ENCODE measurements around the gene MSANTD2.

MSANTD2 gene

DNA sequence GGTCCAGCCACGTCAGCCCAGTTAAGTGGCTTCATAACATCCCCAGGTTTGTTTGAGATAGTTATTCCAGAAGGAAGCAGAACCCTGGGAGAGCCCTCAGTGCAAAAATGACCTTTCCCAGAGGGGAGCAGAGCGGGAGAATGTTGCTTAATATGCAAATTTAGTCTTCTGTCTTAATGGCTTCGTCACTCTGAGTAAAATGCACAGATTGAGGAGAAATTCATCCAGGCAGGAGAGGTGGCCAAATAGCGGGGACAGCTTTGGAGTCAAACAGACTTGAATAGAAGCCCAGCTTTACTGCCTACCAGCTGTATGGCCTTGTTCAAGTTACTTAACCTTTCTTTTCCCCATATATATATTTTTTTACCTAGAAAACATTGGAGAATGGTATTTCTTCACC, 72.7 kb downstream of the MSANTD2 start:
- no peak for DNase-seq

DNA sequence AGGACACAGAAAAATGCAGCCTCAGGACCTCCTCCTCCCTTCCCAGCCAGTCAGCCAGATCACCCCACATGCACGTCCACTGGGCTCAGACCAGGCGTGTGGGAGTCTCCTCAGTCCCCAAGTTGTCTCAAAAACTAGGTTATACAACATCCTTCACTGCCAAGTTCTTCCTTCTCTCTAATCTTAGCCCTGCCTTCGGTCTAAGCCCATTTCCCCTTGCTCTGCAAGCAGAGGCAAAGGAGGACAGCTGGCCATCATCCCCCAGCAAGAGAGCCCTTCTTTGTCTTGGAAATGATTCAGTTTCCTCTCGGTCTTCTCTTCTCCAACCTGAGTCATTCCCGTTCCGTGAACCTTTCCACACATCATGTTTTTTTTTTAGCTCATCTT, 74.5 kb downstream of the MSANTD2 start:
- no peak for DNase-seq

DNA sequence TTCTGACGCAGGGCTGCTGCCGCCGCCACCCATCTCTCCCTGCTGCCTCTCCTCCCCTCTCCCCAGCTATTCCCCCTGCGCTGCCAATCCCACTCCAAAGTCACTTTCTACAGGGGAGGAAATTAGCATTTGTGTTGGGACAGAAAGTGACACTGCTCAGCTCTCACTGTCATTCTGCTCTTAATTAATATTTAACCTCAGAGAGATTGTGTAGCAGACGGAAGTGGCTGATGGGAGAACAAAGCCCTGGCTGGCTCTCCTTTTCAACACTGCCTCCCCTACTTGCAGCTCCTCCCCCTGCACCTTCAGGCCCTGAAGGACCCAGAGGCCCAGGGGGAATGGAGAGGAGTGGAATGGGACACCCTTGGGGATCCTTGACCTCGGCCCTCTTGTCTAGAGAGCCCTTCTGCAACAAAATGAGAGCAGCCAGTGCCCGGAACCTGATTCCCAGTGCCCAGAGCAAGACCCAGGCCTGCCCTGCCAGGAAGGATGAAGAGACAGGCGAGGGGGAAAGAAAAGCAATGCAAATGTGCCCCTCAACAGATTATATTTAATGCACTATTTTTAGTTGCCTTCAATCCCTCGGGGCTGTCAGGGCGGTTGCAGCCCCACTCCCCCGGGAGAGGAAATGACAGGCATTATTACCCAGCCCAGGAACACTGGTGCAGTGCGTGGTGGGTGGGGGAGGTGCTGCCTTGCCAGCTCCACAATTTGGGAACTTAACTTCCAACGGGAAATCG, 75.1 kb downstream of the MSANTD2 start:
- DNase-seq, result no peak

DNA sequence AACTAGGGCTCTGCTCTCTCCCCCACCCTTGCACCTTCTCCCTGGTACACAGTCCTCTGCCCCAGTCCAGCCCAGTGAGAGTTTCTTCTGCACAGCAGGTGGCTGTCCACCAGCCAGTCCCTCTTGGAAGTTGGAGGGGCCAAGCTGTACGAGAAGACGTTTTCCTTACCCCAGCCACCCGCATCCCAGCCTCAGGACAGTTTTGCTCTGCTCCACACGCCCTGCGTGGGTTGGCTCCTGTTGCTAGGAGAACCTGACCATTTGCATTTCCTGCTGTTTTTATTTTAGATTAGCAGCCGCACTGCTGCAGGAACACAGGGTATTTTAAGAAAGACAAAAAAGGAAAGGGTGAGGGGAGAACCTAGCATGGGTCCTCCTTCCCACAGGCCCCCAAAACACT, 78.0 kb downstream of the MSANTD2 start:
- no peak for DNase-seq

DNA sequence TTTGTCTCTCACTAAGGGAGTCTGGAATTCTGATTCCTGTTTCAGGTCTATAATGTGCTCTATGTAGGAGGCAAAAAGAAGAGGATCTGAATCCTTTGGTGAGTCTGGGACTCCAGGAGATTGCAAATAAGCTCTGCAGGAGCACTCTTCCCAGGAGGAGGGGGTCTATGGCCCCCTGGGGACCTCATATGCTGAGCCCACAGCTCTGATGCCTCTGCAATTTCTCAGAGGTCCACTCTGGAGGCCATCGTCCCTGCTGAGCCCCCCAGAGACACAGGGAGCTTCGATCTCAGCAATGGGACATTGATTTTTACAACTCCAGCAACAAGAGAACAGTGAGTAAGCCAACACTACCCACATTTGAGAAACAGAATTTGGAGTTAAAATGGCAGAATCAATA, 80.7 kb downstream of the MSANTD2 start:
- no peak for DNase-seq

DNA sequence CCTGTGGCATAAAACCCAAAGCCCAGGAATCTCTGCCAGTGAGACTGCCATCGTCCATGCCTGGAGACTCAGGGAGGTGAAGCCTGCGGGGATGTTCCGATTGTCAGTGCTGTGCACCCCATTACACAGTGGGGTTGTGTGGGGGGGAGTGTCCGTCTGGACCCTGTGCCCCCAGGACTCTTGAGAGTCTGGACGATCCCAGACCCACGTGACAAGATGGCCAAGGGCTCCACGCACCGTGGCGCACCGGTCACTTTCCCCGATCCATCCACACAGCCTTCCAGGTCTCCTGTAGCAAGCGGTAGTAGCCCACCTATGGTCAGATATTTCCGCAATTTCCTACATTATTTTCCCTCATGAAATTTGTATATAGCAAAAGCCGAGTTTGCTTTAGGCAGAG, 81.4 kb downstream of the MSANTD2 start:
- DNase-seq, result no peak

DNA sequence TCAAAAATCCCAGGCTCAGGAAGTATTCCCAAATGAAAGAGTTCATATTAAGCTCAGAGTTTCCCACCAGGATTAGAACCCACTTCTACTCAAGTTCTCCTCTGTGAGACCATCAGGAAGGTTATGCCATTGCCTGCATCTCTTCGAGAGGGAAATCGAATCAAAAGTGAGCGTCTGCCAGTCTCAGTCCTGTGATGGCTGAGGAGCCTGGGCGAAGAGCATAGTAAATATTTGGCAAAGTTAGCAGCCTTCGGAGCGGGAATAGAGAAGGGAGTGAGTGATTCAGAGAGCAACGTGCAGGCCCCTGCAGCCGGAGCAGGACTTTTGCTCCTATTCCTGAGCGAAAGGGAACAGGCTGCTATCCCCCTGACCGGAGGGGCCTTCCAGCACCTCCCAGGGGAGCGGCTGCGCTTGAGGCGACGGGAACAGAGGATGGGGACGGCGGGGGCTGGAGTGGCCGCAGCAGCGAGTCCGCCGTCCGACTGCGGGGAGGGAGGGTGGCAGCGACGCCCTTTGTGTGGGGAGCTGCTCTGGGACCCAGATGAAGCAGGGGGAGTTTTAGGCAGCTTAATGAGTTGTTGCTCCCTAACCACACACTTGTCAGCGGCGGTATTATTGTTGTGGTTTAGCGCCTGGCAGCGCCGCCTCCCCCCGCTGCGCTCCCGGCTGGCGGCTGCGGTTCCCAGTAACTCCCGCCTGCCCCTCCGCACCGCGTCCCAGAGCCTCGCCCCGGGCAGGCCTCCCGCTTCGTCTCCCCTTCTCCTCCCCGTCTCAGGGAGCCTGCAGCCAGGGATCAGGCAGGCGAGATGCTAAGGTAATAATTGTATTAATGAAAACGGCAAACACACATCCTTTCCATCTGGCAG, 82.2 kb downstream of the MSANTD2 start:
- no peak for DNase-seq

DNA sequence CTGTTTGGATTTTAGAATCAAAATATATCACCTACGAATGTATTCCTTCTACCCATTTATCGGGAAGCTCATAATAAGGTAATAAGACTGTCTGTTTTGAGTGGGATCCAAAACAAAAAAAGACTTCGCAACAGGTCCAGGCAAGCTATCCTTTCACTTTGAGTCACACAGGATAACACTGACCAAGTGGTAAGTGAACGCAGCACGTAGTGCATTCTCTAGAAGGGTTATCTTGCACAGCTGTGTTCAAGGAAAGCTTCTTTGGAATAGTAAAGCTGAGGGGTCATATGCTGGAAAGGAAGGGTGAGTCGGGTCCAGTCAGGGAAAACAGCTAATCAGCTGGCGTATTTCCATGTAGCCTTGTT, 82.8 kb downstream of the MSANTD2 start:
- DNase-seq, result no peak

DNA sequence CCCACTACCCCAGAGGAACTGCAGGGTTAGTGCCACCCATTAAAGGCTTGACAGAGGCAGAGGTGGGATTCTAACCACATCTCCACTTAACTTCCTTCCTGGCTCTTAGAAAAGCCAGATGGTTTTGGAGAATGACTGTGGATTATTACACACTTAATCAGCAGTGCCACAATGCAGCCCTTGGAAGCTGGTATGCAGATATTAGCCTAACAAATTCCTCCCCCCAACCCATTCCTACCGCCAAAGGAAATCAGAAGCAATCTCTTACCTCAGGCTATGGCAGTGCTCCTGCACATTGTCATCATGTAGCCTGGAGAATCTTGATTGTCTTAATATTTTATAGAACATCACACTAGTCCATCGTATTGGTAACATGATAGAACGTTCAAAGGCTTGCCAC, 83.6 kb downstream of the MSANTD2 start:
- DNase-seq, result no peak

Data from DMS 273 treated with DMSO at 0.1 percent for 48 hours (cell line).